Progenitor cell of endocrine pancreas (in vitro differentiated cells): ENCODE results near the gene CEACAM18. TPM values are rescaled to one million over a fixed set of nuclear protein-coding genes. Genes with fewer than 3 reads are reported as not detected.

Experiments
- DNase-seq: peaks from one replicate; pipeline ENCODE4 v3.0.0; 2021; ENCODE audit warnings: low spot score; ENCODE audit not compliant: unreplicated experiment
- H3K27ac Mint-ChIP-seq: 2 replicates; pipeline ENCODE4 v1.8.0; 2021; ENCODE audit warnings: mild to moderate bottlenecking, moderate library complexity, mixed read lengths
- H3K27me3 Mint-ChIP-seq: 2 replicates; pipeline ENCODE4 v1.8.0; 2021; ENCODE audit warnings: mixed read lengths
- H3K36me3 Mint-ChIP-seq: 2 replicates; pipeline ENCODE4 v1.8.0; 2022; ENCODE audit warnings: mixed read lengths; ENCODE audit not compliant: insufficient read depth
- H3K4me1 Mint-ChIP-seq: 2 replicates; pipeline ENCODE4 v1.8.0; 2021; ENCODE audit warnings: low read depth, mixed read lengths
- H3K4me3 Mint-ChIP-seq: 2 replicates; pipeline ENCODE4 v1.8.0; 2021; ENCODE audit warnings: low read depth, mild to moderate bottlenecking, moderate library complexity, mixed read lengths
- H3K9me3 Mint-ChIP-seq: 2 replicates; pipeline ENCODE4 v1.8.0; 2021; ENCODE audit warnings: low read depth, mixed read lengths
- CTCF ChIP-seq: fragments of 200-600 bp; sonication (generic); IDR thresholded peaks from one replicate; pipeline ENCODE4 v1.5.0; 2021; ENCODE audit warnings: antibody characterized with exemption, mild to moderate bottlenecking; ENCODE audit not compliant: unreplicated experiment
- total RNA-seq: library from RNA; stranded (reverse); gene quantifications from 2 replicates; pipeline ENCODE4 v1.2.1, GENCODE V29; 2021

CEACAM18 gene
- total RNA-seq, 1 donor from 2014 or later, result not detected

DNA sequence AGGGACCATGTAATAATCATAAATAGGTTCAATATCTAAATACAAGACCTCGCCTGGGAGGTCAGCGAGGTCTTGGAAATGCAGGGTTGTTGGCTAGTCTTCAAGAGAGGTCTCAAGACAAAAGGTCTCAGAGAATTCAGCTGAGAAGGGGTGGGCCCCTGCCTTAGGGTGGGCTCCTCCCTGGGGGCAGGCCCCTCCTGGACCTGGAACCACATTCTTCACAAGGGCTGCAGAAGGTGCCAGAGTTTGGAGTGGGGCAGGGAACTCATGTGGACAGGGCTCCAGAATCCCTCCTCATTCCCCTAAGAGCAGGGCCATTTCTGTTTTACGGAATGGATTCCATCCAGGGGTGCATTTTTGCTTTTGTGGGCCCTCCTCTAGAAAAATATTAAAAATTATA is 10.2 kb downstream of the CEACAM18 start:
- no peaks in the 10 kb centered on the region for H3K36me3 Mint-ChIP-seq
- no peak for DNase-seq
- H3K27ac Mint-ChIP-seq, result no peak overlapping the region
- H3K27me3 Mint-ChIP-seq, result peaks cover 13% of the 10 kb centered on the region
- H3K4me1 Mint-ChIP-seq, result no peaks in the 10 kb centered on the region
- H3K9me3 Mint-ChIP-seq, result peaks cover 13% of the 10 kb centered on the region
- H3K4me3 Mint-ChIP-seq, result no peak overlapping the region
- TF ChIP-seq CTCF, result no peak

GRCh38 chr19:51489113-51489512 is 10.8 kb downstream of the CEACAM18 start:
- peaks cover 19% of the 10 kb centered on the region for H3K27me3 Mint-ChIP-seq
- no peak overlapping the region for H3K27ac Mint-ChIP-seq
- peaks cover 13% of the 10 kb centered on the region for H3K9me3 Mint-ChIP-seq
- H3K4me3 Mint-ChIP-seq, result no peak overlapping the region
- no peak for TF ChIP-seq CTCF
- DNase-seq, result no peak
- no peaks in the 10 kb centered on the region for H3K4me1 Mint-ChIP-seq
- H3K36me3 Mint-ChIP-seq, result no peaks in the 10 kb centered on the region

GRCh38 chr19:51490676-51491075 is 12.3 kb downstream of the CEACAM18 start:
- Mint-ChIP-seq H3K4me3 (no peak overlapping the region), H3K27ac (no peak overlapping the region), H3K36me3 (no peaks in the 10 kb centered on the region), H3K9me3 (peaks cover 9% of the 10 kb centered on the region), H3K27me3 (peaks cover 20% of the 10 kb centered on the region), H3K4me1 (no peaks in the 10 kb centered on the region)
- no peak for TF ChIP-seq CTCF
- no peak for DNase-seq

GRCh38 chr19:51491586-51491985 is 13.2 kb downstream of the CEACAM18 start:
- Mint-ChIP-seq H3K4me3 (no peak overlapping the region), H3K4me1 (no peaks in the 10 kb centered on the region), H3K36me3 (no peaks in the 10 kb centered on the region), H3K27ac (no peak overlapping the region), H3K27me3 (peaks cover 22% of the 10 kb centered on the region), H3K9me3 (peaks cover 6% of the 10 kb centered on the region)
- no peak for DNase-seq
- no peak for TF ChIP-seq CTCF

DNA sequence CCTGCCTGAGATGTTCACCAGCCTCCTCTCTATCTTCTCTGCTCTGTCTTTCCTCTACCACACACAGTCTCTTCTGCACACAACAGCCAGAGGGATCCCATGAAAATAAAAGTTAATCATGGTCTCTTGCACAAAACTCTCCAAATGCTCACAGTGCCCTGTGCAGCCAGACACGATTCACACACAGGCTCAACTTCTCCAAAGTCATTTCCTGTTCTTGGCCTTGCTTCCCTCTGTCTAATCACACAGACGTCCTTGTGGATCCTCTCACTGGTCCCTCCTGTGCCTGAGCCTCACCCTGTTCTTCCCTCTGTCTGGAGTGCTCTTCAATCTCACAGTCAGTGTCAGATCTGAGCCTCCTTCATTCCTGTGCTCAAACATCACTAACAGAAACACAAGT is 15.4 kb downstream of the CEACAM18 start:
- H3K9me3 Mint-ChIP-seq, result peaks cover 3% of the 10 kb centered on the region

More for the DNA sequence above, 15.4 kb downstream of the CEACAM18 start:
- H3K36me3 Mint-ChIP-seq, result no peaks in the 10 kb centered on the region
- peaks cover 26% of the 10 kb centered on the region for H3K27me3 Mint-ChIP-seq
- no peak overlapping the region for H3K27ac Mint-ChIP-seq
- H3K4me1 Mint-ChIP-seq, result no peaks in the 10 kb centered on the region
- H3K4me3 Mint-ChIP-seq, result no peak overlapping the region
- DNase-seq, result no peak
- TF ChIP-seq CTCF, result no peak
